Adrenal gland (tissue), 5 donors: ENCODE results near the gene INHBA.

Source experiments
- POLR2A ChIP-seq, 2 donors: fragments of 450-650 bp; IDR thresholded peaks; one replicate each; pipeline ENCODE4 v1.6.1; 2017; ENCODE audit warnings: antibody characterized with exemption in 2 of 2, mild to moderate bottlenecking in 2 of 2, moderate library complexity in 1 of 2
- TF ChIP-seq, protein P1 (sequence below), 6 experiments: fragments of 450-650 bp in 4 of 6; fragments of 200-600 bp in 2 of 6; sonication (generic) in 1 of 6; IDR thresholded peaks; 1 replicate in 5 of 6; 2 replicates in 1 of 6; pipeline versions ENCODE4 v1.5.1 to v1.8.0; 2016 to 2021; ENCODE audit warnings: antibody characterized with exemption in 6 of 6, mild to moderate bottlenecking in 2 of 6, moderate library complexity in 1 of 6
- donor health status: DM: no; HTN: no; CAD: no.

DNA sequence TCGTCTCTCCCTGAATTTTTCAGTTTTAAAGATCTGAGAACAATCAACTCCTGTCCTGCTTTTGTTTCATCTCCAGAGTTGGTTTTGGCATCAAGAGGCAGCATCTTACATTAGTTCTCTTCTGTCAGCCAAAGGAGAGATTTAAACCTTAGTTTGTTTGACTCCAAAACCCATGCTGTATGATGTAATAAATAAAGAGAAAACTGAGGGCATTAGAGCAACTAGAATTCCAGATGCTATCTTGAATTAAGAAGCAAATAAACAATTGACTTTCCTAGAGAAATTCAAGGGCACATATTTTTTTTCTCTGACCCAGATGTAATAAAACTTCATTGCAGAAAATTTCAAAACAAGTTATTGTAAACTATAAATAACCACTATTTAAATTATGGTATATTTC lies 54.4 kb downstream of the INHBA start:
- TF ChIP-seq, protein P1, sequence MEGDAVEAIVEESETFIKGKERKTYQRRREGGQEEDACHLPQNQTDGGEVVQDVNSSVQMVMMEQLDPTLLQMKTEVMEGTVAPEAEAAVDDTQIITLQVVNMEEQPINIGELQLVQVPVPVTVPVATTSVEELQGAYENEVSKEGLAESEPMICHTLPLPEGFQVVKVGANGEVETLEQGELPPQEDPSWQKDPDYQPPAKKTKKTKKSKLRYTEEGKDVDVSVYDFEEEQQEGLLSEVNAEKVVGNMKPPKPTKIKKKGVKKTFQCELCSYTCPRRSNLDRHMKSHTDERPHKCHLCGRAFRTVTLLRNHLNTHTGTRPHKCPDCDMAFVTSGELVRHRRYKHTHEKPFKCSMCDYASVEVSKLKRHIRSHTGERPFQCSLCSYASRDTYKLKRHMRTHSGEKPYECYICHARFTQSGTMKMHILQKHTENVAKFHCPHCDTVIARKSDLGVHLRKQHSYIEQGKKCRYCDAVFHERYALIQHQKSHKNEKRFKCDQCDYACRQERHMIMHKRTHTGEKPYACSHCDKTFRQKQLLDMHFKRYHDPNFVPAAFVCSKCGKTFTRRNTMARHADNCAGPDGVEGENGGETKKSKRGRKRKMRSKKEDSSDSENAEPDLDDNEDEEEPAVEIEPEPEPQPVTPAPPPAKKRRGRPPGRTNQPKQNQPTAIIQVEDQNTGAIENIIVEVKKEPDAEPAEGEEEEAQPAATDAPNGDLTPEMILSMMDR (IDR thresholded peaks at IDR 0.05) = no peak
- no peak for TF ChIP-seq POLR2A (IDR thresholded peaks at IDR 0.05)
